HG02981 (cell line): ENCODE measurements around the gene TOX2.
"Not testable (repeated sequence)": the region's sequence is repeated elsewhere in the genome, so short reads cannot be mapped to it uniquely, and the experiment has no call there.

Source experiments
- ATAC-seq: cut with Tn5 transposase; IDR thresholded peaks from one replicate; pipeline ENCODE4 v1.9.1; 2021; ENCODE audit warnings: mild to moderate bottlenecking, moderate library complexity; ENCODE audit not compliant: unreplicated experiment

The TOX2 gene

GRCh38 chr20:44029848-44030230 lies 115.2 kb downstream of the TOX2 start:
- ATAC-seq = no peak

DNA sequence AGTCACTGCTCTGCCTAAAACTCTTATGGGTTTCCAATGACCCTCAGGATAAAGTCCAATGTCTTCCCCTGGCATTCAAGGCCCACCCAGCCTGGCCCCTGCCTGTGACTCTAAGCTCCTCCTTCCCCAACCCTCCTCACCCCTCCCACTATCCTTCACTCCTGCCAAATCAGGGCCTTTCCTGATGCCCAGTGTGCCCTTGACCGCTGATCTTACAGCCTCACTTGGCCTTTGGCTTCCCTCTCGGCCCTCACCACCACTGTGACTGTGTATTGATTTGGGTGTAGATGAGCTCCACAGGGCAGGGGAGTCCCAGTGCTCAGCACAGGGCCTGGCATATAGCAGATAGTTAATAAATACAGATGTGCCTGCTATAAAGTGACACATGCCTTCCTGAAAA lies 115.7 kb downstream of the TOX2 start:
- no peak for ATAC-seq

- ATAC-seq = no peak
Measured at GRCh38 chr20:44031001-44031574, 116.4 kb downstream of the TOX2 start.

DNA sequence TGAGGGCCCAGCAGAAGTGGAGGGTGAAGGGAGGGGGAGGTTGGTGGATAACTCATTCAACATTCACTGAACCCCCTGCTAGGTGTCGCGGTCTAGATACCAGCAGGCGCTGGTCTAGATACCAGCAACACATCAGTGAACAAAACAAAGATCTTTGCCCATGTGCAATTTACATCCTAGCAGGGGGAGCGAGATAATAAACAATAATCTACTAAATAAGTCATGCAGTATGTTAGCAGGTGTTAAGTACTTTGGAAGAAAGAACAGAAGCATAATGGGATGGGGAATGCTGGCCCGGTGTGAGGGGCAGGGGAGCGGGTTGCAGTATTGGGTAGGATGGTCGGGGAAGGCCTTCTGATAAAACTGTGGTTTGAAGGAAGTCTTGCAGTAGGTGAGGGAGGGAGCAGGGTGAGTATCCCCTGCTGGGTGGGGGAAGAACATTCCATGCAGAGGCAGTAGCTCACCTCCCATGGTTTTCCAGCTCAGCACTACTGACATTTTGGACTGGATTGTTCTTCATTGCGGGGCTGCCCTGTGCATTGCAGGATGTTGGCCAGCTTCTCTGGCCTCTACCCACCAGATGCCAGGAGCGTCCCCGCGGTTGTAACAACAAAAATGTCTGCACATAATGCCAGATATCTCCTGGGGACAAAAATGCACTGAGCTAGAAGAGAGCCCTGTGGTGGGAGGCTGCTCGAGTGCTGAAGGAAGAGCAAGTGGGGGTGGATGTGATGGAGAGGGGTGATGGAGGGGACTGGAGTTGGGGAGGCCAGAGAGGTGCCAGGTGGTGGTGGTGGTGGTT lies 117.3 kb downstream of the TOX2 start:
- no peak for ATAC-seq

DNA sequence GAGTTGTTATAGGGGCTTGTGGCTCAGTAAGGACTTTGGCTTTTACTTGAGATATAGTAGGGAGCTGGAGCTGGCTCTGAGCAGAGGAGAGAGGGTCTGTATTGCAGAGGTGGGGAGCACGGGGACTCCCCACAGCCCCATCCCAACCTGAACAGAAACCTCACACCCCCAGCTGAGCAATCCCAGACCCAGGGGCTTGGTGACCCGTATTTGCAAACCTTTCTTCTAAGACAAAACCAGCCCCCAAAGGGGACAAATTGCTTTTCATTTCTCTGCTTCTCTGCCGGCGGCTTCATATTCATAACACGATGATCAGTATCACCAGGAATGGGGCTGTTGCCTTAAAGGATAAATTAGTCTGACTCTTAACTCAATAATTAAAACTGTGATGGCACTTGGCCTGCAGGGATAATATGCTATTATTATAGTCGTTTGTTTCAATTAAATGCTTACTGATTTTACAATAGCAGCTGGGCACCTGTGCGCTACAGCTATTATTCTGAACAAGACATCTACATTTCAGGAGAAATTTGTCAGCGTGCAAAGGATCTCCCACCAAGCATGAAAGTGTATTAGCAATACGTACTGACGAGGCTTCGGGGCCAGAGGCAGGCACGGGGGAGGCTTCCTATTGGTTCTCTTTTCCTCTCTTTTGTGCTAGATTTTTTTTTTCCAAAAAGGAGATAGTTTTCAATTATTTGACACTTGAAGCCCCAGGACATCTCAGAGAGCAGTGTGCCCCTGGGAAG lies 118.1 kb downstream of the TOX2 start:
- ATAC-seq = no peak

- ATAC-seq = no peak
Measured at GRCh38 chr20:44033344-44033743, 118.7 kb downstream of the TOX2 start.

- no peak for ATAC-seq
Measured at GRCh38 chr20:44033873-44034272, 119.2 kb downstream of the TOX2 start.

GRCh38 chr20:44034451-44034850 lies 119.8 kb downstream of the TOX2 start:
- ATAC-seq = no peak

- no peak for ATAC-seq
Measured at GRCh38 chr20:44034965-44035635, 120.4 kb downstream of the TOX2 start.

DNA sequence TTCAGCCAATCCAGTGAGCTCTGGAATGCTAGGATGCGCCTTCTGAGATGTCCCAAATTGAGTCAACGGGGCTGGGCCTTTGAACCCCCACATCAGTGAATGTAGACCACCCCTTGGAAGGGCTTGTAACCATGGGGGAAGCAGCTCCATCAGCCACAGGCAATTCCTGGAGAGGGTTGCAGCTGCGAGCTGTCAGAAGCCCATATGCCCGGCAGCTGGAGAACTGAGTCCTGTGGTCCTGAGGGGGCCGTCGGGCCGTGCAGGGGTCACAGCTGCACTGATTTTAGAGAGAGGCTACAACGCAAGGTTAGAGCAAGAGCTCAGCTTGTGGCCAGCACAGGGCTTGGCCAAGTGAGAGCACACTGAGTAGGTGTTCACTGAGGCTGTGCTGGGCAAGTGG lies 121.3 kb downstream of the TOX2 start:
- no peak for ATAC-seq

DNA sequence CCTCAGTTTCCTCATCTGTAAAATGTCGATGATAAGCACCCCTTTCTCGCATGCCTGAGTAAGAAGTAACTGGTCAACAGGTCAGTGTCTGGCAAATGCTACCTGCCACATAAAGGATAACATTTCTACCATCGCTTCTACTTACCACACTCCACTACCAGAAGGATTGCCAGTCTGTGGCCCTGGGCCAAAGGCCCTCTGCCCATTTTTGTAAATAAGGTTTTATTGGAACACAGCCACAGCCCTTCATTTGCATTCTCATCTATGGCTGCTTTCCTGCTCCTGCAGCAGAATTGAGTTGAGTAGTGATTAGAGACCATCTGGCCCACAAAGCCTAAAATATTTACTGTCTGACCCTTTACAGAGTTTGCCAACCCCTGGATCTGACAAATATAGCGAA lies 121.8 kb downstream of the TOX2 start:
- ATAC-seq = no peak

DNA sequence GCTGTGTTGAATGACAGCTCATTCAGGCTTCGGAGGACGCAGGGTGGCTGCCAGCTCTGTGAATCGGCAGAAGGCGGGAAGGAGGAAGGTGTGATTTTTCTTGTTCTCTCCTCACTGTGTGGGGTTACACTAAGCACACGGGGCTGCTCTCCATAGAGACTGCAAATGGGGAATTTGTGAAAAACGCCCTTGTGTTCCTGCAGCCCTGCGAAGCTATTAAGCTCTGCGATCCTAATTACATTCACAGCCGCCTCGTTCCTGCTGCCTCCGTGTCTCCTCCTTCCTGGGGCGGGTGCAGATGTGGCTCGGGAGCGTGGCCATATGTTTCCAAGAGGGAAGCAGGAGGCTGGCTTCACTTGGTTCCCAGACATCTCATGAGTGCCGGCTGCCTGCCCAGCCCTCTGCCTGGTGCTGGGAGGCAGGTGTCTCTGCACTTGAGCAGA lies 124.0 kb downstream of the TOX2 start:
- no peak for ATAC-seq

DNA sequence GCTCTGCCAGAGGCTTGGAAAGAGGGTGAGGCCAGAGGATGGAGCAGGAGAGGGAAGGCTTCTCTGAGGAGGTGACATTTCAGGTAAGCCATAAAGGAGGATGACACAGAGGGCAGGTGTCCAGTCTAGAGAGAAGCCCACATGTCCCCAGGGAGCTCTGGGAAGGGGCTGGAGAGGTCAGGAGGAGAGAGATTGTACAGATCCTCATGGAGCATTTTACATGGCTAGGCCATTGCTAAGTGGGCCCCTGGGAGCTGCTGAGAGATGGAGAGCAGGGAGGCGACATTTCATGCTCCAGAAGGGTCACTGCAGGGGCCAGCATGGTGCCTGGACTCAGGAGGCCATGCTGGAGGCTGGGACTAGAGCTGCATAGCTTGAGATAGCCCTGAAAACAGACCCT lies 124.5 kb downstream of the TOX2 start:
- ATAC-seq = no peak

- no peak for ATAC-seq
Measured at GRCh38 chr20:44039741-44040140, 125.1 kb downstream of the TOX2 start.

DNA sequence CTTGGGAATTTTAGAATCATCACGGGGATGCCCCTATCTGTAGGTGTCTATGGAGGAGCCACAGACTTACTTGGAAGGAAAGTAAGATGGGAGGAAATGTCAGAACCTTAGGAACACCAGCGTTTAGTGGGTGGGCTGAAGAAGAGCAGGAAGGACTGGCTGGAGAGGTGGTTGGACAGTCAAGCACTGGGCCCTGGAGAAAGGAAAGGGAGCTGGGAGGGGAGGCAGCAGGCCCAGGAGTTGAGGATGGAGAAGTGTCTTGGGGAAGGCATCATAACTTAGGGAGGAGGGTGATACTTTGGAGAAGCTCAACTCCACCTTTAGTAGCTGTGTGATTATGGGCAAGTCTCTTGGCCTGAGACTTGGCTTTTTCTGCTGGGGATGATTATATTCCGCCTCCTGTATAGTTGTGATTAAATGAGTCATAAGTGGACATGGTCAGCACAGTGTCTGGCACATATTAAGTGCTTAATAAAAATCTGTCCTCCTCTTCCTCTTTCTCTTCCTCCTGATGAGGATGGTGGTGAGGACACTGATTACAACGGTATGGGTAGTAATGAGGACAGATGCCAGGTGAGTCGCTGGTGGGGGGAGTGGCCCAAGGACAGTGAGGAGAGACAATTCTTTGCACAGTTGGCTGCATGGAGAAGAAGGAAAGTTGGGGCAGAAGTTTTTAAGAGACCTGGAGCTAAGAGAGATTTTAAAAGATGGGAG lies 125.7 kb downstream of the TOX2 start:
- ATAC-seq = no peak

- no peak for ATAC-seq
Measured at GRCh38 chr20:44041001-44041400, 126.3 kb downstream of the TOX2 start.

- not testable (repeated sequence) for ATAC-seq
Measured at GRCh38 chr20:44044712-44045111, 130.1 kb downstream of the TOX2 start.

DNA sequence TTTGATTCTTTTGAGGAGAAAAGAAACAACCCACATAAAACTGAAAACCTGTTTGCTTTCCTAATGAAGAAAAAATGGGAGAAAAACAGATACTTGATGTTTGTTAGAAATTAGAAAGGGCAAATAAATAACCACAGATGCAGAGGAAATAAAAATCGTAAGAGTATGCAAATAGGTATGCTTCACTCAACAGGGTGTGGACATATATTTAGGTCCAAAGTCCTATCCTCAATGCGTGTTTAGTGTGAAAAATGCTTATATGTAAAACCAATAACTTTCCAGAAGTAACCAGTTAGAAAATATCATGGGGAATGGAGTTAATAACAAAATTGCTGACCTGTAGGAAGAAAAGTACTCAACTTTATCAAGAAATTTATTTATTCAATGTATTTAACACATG lies 135.7 kb downstream of the TOX2 start:
- ATAC-seq = no peak

DNA sequence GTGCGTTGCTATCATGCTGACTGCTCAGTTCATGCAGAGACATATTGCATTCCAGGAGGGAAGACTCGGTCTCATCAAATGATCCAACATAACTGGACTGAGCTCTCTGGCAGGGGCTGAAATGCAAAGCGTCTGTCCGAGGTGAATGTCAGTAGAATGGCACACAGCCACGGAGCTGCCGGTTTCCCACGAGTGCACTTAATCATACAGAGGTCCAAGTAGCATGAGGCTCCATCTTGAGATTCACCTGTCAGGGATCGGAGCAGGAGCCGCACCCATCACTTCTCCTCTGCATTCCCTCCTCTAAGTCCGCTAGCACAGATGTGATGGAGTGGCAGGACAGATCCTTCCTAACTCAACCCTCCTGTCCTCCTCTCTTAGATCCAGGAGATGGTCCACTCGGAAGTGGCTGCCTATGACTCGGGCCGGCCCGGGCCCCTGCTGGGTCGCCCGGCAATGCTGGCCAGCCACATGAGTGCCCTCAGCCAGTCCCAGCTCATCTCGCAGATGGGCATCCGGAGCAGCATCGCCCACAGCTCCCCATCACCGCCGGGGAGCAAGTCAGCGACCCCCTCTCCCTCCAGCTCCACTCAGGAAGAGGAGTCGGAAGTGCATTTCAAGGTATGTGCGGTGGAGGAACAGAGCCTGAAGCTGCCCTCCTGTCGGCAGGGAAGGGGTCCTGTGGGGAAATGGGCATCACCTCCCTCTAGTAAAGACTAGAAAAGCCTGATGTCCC lies 136.4 kb downstream of the TOX2 start:
- no peak for ATAC-seq

DNA sequence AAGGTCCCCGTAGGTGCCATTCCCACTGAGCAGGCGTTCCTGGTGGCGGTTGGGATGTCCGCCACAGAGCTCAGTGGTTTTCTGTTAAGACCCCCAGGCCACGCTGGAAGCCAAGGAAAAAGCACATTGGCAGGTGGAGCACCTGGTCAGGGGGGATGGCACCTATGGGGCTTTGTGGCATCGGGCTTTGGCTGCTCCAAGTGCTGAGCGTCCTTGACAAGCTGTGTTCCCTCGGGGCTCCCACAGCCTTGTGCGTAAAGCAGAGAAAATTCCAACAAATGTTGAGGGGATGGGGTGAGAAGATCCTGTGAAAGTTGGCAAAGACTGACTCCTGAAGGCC lies 137.0 kb downstream of the TOX2 start:
- no peak for ATAC-seq
